Stimulated activated CD8-positive, alpha-beta memory T cell treated with anti-CD3 and anti-CD28 coated beads, Interleukin-4, amount 100 ng/mL, for 1 hour (primary cell): Measurements from ENCODE around the gene FAM3D.

Experiments used
- DNase-seq, 2 donors: peaks; one replicate each; pipeline ENCODE4 v3.0.0-alpha.2; 2020; ENCODE audit warnings: low read depth in 2 of 2, low spot score in 1 of 2

FAM3D gene

DNA sequence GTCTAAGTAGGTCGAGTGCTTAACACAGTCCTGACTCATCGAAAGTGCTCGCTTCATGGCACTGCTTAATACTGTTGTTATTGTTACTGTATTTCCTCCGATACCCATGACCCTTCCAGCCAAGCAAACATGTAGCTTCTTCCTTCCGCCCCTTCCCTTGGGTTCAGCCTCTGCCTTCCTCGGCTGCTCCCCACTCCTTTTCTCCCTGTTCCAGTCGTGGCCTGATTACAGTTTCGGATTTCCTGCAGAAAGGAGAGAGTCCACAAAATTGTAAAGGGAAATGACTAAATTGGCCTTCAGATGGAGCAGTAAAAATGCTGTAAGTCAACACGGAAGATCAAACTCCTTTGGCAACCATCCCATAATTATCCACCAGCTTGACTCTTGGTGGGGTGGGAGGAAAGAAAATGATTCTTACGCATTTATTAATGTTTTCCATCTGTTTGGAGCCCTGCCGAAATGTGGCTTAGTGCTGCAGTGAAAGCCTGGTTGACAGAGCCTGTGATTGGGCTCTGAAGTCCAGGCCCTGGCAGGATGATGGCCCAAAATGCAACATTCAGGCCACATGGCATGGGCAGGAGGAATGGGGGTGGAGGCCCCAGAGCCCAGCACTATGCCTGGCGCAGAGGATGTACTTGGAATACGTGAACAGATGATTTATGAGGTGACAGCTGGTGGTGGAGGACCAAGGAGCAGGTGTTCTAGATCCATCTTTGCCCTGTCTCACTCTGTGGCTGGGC is 37.6 kb downstream of the FAM3D start:
- DNase-seq: no peak

DNA sequence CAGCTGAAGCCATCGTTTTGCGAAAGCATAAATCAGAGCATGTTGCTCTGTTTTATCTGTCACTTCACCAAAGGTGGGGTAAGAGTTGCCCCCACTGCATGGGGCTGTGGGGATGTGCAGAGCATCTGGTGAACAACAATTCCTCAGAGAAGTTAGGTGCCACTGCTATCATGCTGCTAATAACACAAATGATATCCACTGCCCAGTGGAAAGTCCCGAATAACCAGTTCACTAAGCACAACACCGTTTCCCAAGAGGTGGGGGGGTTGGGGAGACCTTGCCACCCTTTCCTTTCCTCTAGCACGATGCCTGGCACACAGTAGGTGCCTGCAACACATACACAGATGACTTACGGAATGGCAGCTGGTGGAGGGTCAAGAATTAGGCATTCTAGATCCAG is 38.6 kb downstream of the FAM3D start:
- no peak for DNase-seq

DNA sequence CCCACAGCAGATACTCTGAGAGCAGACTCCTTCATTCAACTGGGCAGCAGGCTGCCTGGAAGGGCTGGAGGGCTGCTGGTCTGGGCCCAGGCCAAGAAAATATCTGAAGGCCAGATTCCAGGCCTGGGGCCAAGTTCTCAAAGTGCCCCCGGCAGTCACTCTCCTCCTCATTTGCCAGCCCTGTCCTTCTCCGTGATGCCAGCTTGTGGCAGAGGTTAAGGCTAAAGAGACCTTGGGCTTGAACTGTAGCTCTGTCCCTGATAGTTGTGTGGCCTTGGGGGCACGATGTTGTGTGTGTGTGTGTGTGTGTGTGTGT is 39.0 kb downstream of the FAM3D start:
- no peak for DNase-seq

DNA sequence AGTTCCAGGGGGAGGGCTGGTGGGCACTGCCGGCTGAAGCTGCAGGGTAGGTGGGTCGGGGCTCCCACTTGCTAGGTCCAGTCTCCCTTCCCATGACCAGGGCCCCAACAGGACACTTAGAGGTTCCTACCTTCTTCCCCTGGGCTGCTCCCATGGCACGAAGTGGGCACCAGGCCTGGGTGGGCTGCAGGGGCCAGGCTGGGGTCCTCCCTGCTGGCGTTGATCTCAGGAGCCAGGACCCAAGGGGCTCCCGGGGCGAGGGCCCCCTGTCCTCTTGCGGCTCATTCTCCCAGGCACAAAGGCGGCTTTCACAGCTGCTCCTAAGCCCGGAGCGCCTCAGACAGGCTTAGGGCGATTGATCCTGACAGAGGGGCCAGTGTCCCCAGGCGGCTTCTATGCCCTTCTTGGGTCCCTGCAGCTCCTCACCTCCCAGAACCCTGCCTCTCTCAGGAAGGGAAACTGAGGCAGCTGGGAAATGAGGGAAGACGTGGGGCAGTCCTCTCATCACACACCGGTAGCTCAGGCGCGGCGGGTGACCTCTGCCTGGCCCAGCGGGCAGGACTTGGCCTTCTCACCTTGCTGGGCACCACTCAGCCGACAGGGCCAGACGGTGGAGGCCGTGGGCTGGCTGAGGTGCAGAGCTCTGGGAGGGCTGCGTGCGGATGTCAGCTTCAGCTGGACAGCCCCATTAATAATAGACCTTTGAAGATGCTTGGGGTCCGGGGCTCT is 39.6 kb downstream of the FAM3D start:
- DNase-seq: no peak

DNA sequence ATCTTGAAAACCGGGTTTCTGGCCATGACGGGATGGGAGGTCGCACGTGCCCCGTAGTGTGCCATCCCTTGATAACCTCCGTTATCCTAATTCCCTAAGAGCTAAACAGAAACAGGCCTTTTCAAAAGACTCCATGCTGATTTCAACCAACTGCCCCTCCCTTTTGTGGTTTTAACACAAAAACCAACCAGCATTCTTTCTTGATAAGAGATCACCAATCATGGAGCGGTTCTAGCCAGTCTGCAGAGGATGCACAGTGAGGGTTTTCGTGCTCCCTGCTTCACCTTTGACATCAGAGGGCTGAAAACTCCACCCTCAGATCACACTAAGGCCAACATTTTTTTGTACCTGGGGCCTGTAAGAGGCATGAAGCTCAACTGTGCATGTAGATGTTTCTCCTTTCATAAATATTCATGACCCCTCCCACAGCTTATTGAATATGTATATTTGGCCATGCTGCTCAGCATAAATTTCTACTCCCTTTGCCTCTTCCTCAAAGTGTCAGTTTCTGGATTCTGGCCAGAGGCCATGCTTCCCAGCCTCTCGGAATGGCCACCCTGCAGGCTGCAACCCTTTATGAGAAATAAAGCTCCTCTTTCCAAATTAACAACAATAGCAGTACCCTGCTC is 41.3 kb downstream of the FAM3D start:
- no peak for DNase-seq

- no peak for DNase-seq
These were observed 42.0 kb downstream of the FAM3D start for GRCh38 chr3:58624550-58624949.

DNA sequence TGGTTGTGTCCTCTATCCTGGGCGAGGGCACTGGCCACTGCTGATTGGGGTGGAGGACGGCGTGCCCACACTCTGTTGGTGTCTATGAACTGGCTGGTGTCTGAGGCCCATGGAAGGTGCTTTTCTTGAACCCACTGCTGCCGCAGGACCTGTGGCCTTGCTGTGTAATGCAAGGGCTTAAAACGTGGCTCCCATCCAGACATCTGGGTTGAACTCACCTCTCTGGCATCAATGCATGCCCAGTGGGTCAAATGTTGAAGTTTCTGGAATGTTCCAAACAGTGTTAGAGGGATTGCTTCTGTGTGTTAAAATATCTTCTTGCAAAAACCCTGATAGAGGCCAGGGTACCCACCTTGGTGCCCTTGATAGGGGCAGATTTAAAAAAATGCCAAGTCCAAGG is 42.6 kb downstream of the FAM3D start:
- DNase-seq: no peak

DNA sequence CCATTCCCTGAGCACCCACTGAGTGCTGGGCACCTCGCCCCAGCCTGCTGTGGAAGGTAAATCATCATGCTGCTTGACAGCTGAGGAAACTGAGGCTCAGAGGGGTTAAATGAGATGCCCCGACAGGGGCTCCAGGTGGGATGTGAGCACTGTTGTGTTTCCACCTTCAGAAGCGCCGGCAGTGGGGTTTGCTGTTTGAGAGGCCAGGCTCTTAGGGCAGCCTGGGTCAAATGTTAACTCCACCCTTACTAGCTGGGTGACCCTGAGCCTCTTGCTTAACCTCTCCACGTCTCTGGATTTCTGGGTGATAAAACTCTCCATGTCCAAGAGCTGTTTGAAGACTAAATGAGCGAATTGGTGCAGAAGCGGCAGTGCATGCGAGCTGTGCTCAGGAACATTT is 43.1 kb downstream of the FAM3D start:
- DNase-seq: no peak

DNA sequence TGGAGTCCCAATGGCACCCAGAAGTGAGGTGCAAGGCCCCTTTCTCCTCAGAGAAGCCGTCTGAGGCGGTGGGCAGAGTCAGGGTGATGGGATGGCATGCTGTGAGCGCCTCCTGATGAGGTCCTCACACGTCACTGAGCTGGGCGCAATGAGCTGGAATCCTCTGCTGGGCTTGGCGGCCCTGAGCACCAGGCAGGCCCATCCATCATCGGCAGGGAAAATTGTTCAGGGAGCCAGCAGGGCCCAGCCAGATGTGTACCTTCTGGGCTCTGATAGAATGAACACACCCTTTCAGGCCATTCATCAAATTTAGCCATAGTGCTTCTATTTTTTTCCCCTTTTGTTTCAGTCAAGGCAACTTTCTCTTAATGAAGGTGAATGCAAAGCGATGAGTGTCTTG is 43.7 kb downstream of the FAM3D start:
- no peak for DNase-seq

GRCh38 chr3:58622436-58622835 is 44.1 kb downstream of the FAM3D start:
- DNase-seq: no peak

- DNase-seq: no peak
These were observed 45.3 kb downstream of the FAM3D start for GRCh38 chr3:58621086-58621830.

GRCh38 chr3:58620421-58620820 is 46.2 kb downstream of the FAM3D start:
- DNase-seq: no peak

GRCh38 chr3:58617338-58617761 is 49.2 kb downstream of the FAM3D start:
- no peak for DNase-seq

DNA sequence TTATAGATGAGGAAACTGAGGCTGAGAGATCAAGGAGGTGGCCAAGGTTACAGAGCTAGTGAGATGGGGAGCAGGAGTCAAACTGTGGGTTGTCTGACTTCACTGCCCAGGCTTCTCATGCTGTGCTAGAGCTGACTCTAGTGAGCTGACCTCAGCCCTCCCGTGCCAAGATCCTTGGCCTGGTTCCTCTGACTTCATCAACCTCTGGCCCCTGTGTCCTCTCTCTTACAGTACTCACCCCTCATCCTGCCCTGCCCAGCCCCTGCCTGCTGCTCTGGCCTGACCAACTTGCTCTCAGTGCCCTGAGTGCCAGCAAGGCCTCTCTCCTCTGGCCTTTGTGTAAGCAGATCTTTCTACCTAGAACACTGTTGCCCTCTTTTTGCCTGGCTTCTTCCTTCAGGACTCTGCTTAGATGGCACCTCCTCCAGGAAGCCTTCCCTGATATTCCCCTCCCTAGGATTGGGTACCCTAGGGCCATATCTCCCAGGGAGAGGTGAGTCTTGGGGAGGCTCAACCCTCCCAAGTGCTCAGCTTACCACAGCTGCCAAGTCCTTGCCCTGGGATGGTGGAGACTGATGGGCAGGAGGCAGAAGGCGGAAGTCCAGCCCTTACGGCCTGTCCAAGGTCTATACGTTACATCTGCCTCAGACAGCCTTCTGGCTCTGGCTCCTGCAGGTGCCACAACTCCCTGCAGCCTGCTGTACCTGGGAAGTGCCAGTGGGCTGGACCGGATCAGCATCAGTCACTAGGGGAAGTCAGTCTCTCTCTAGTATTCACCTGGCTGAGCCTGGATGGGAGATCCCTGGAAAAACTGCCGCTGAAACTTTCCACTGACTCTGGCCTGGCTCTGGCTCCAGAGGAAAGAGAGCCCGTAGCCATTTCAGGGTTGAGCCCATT is 53.1 kb downstream of the FAM3D start:
- no peak for DNase-seq

DNA sequence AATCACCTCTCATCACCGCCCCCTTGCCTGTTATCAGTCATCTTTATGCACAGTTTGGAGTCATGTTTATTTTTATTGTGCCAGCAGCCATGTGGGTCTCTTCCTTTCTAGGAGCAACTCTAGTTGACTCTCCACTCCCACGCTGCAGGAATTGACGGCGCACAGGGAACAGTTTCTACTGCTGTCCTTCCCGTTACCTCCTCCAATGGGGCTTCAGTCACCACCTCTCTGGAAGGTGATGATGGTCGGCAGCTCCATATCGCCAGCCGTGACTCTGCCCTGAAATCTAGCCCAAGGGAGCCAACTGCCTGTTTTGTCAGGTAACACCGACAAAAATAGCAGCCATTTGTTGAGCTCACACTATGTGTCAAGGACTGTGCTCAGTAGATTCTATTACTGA is 53.7 kb downstream of the FAM3D start:
- DNase-seq: no peak

- DNase-seq: no peak
These were observed 56.6 kb downstream of the FAM3D start for GRCh38 chr3:58609990-58610389.

DNA sequence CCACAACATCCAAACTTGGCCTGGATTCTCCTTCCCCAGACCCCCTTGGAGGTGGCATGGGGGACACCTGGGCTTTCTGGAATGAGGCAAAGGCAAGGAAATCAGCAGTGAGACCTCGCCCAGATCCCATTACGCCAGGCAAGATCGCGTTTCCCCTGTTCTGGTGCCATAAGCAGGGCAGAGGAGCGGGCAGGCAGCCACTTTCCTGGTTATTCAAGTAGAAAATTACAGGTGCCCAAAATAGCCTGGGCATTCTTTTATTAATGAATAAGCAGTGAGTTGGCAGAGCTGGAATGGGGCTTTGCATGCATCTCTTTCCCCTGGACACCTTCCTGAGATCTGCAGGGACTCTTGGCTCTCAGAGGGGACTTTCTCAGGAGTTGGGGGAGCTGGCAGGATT is 57.9 kb downstream of the FAM3D start:
- DNase-seq: no peak

GRCh38 chr3:58607816-58608215 is 58.8 kb downstream of the FAM3D start:
- no peak for DNase-seq

GRCh38 chr3:58606693-58607092 is 59.9 kb downstream of the FAM3D start:
- DNase-seq: no peak

GRCh38 chr3:58604031-58604430 is 62.5 kb downstream of the FAM3D start:
- DNase-seq: no peak

- no peak for DNase-seq
These were observed 63.0 kb downstream of the FAM3D start for GRCh38 chr3:58603606-58604005.
